Choroid plexus epithelial cell (primary cell): ENCODE data around the gene WDR18.

Experiments
- DNase-seq: peaks from one replicate; pipeline ENCODE4 v3.0.0-alpha.2; 2010; ENCODE audit warnings: low read depth
- H3K4me3 ChIP-seq: 2 replicates; pipeline ENCODE4 v1.5.1; 2011; ENCODE audit warnings: low read depth, mild to moderate bottlenecking, control low read depth, low read length, moderate library complexity
- CTCF ChIP-seq: conservative IDR thresholded peaks from 2 replicates; pipeline ENCODE4 v1.5.1; 2011; ENCODE audit warnings: low read depth, mild to moderate bottlenecking, control low read depth, inconsistent platforms, low read length, moderate library complexity

The WDR18 gene

GRCh38 chr19:1035998-1036621 is 52.0 kb downstream of the WDR18 start:
- DNase-seq: no peak
- TF ChIP-seq CTCF: peak; percentile 19

GRCh38 chr19:1037621-1038064 is 53.5 kb downstream of the WDR18 start:
- H3K4me3 ChIP-seq: no peak overlapping the region
- no peak for DNase-seq
- no peak for TF ChIP-seq CTCF

More at GRCh38 chr19:1035998-1036621, 52.0 kb downstream of the WDR18 start:
- no peak overlapping the region for H3K4me3 ChIP-seq

GRCh38 chr19:1038978-1039645 is 55.0 kb downstream of the WDR18 start:
- no peak for DNase-seq
- H3K4me3 ChIP-seq: no peak overlapping the region
- TF ChIP-seq CTCF: no peak

GRCh38 chr19:1039646-1040475 is 55.7 kb downstream of the WDR18 start, which contains the start of gene ABCA7:
Gene ABCA7 (plus strand): TSS chr19:1040107. CDS start chr19:1041362, 1,255 bp downstream.
- H3K4me3 ChIP-seq: peak within 1 kb of the TSS; percentile 67
- peak; percentile 99 for DNase-seq
- TF ChIP-seq CTCF: peak; percentile 8

- no peak for TF ChIP-seq CTCF
- DNase-seq: peak; percentile 97
- peak overlapping the region; percentile 67 for H3K4me3 ChIP-seq
Observed at GRCh38 chr19:1040476-1041271, 56.5 kb downstream of the WDR18 start.

- no peak for TF ChIP-seq CTCF
- H3K4me3 ChIP-seq: peak overlapping the region; percentile 55
- DNase-seq: no peak
Observed at GRCh38 chr19:1041272-1041834, 57.2 kb downstream of the WDR18 start.
